Spinal cord (tissue), 10 donors: ENCODE results near the gene C20orf144. TPM values are rescaled to one million over a fixed set of nuclear protein-coding genes. Genes with fewer than 3 reads are reported as not detected.

Experiments used
- DNase-seq, 6 donors: peaks; one replicate each; pipeline versions ENCODE4 v3.0.0 to v3.0.0-alpha.2; 2013 to 2015; ENCODE audit warnings: low spot score in 6 of 6, low read depth in 4 of 6
- H3K27ac ChIP-seq: one replicate; pipeline ENCODE4 v1.5.1; 2013; ENCODE audit warnings: low read depth, low read length, control low read depth
- H3K27me3 ChIP-seq: one replicate; pipeline ENCODE4 v1.6.1; 2013; ENCODE audit warnings: low read length; ENCODE audit not compliant: control insufficient read depth, insufficient read depth
- H3K36me3 ChIP-seq: one replicate; pipeline ENCODE4 v1.6.1; 2013; ENCODE audit warnings: low read length; ENCODE audit not compliant: control insufficient read depth, insufficient read depth
- H3K4me1 ChIP-seq: one replicate; pipeline ENCODE4 v1.6.1; 2013; ENCODE audit warnings: low read length; ENCODE audit not compliant: control insufficient read depth, insufficient read depth
- H3K4me3 ChIP-seq: one replicate; pipeline ENCODE4 v1.5.1; 2013; ENCODE audit warnings: low read depth, low read length, control low read depth
- H3K9me3 ChIP-seq: one replicate; pipeline ENCODE4 v1.6.1; 2013; ENCODE audit warnings: low read length; ENCODE audit not compliant: control insufficient read depth, insufficient read depth
- WGBS: methylation state at CpG from one replicate; pipeline ENCODE4 v1.1.5; 2013; ENCODE audit warnings: missing lambda C conversion rate; ENCODE audit not compliant: insufficient coverage; 5-methylcytosine and 5-hydroxymethylcytosine counted together
- polyA plus RNA-seq, 2 donors: library from polyadenylated mRNA; unstranded; fragments of 120-200 nt; gene quantifications; one replicate each; pipeline ENCODE4 v1.2.1, GENCODE V29; 2013; ENCODE audit not compliant: insufficient read length in 2 of 2
- total RNA-seq, 2 donors: library from RNA; depleted of rRNA in 1 of 2; stranded (reverse); fragments of 120-200 nt in 1 of 2; fragments of >200 nt in 1 of 2; gene quantifications; one replicate each; pipeline versions ENCODE4 v1.2.3 to v1.2.4, GENCODE V29; 2013 to 2014
- donor health status: healthy.

C20orf144 gene
- total and polyA plus RNA-seq, 4 donors = 0.33 to 1.1 TPM; not detected in 2

GRCh38 chr20:33702861-33703260 lies 40.7 kb downstream of the C20orf144 start:
- 31% methylated on average over 5 of the region's 5 CpGs for WGBS
- DNase-seq = peak in 4 of 6 donors; percentile 17 to 95 (median 60)
- Histone ChIP-seq H3K27me3 (no peaks in the 10 kb centered on the region), H3K36me3 (peaks cover 13% of the 10 kb centered on the region), H3K27ac (no peak overlapping the region), H3K4me1 (peaks cover 8% of the 10 kb centered on the region), H3K9me3 (no peaks in the 10 kb centered on the region), H3K4me3 (no peak overlapping the region)

- 88% methylated on average over 5 of the region's 8 CpGs for WGBS
- H3K36me3 ChIP-seq = peaks cover 13% of the 10 kb centered on the region
- DNase-seq = no peak
- no peak overlapping the region for H3K4me3 ChIP-seq
- peaks cover 8% of the 10 kb centered on the region for H3K4me1 ChIP-seq
- H3K27ac ChIP-seq = no peak overlapping the region
- no peaks in the 10 kb centered on the region for H3K27me3 ChIP-seq
- H3K9me3 ChIP-seq = no peaks in the 10 kb centered on the region
These were observed 41.5 kb downstream of the C20orf144 start for GRCh38 chr20:33703498-33704137.

GRCh38 chr20:33704197-33704924 lies 42.2 kb downstream of the C20orf144 start:
- no peak overlapping the region for H3K4me3 ChIP-seq
- DNase-seq = no peak
- no peak overlapping the region for H3K27ac ChIP-seq
- H3K9me3 ChIP-seq = no peaks in the 10 kb centered on the region
- H3K4me1 ChIP-seq = peaks cover 8% of the 10 kb centered on the region
- H3K36me3 ChIP-seq = peaks cover 13% of the 10 kb centered on the region
- H3K27me3 ChIP-seq = no peaks in the 10 kb centered on the region
- WGBS = 91% methylated on average over 8 of the region's 11 CpGs

- no peaks in the 10 kb centered on the region for H3K27me3 ChIP-seq
- no peak overlapping the region for H3K4me3 ChIP-seq
- H3K36me3 ChIP-seq = peaks cover 44% of the 10 kb centered on the region
- WGBS = 75% methylated on average over 3 of the region's 11 CpGs
- DNase-seq = no peak
- H3K9me3 ChIP-seq = no peaks in the 10 kb centered on the region
- H3K4me1 ChIP-seq = peaks cover 8% of the 10 kb centered on the region
- H3K27ac ChIP-seq = no peak overlapping the region
These were observed 45.5 kb downstream of the C20orf144 start for GRCh38 chr20:33707668-33708067.

- DNase-seq = no peak
- H3K27me3 ChIP-seq = no peaks in the 10 kb centered on the region
- WGBS = no CpG with 5 or more reads among the region's 2 CpGs
- H3K4me1 ChIP-seq = no peaks in the 10 kb centered on the region
- H3K36me3 ChIP-seq = peaks cover 59% of the 10 kb centered on the region
- no peaks in the 10 kb centered on the region for H3K9me3 ChIP-seq
- H3K27ac ChIP-seq = no peak overlapping the region
- H3K4me3 ChIP-seq = no peak overlapping the region
These were observed 47.3 kb downstream of the C20orf144 start for GRCh38 chr20:33709398-33709797.

GRCh38 chr20:33709905-33710541 lies 47.9 kb downstream of the C20orf144 start:
- Histone ChIP-seq H3K27ac (no peak overlapping the region), H3K4me3 (no peak overlapping the region), H3K27me3 (no peaks in the 10 kb centered on the region), H3K4me1 (no peaks in the 10 kb centered on the region), H3K9me3 (no peaks in the 10 kb centered on the region), H3K36me3 (peaks cover 63% of the 10 kb centered on the region)
- no peak for DNase-seq
- 88% methylated on average over 10 of the region's 16 CpGs for whole genome bisulfite sequencing

- Histone ChIP-seq H3K9me3 (no peaks in the 10 kb centered on the region), H3K36me3 (peaks cover 64% of the 10 kb centered on the region), H3K27ac (no peak overlapping the region), H3K4me3 (no peak overlapping the region), H3K27me3 (no peaks in the 10 kb centered on the region), H3K4me1 (no peaks in the 10 kb centered on the region)
- WGBS = 80% methylated on average over 11 of the region's 14 CpGs
- DNase-seq = no peak
These were observed 48.7 kb downstream of the C20orf144 start for GRCh38 chr20:33710681-33711445.

- no CpG with 5 or more reads among the region's 1 CpG for WGBS
- H3K4me1 ChIP-seq = no peaks in the 10 kb centered on the region
- H3K27me3 ChIP-seq = no peaks in the 10 kb centered on the region
- peaks cover 67% of the 10 kb centered on the region for H3K36me3 ChIP-seq
- no peaks in the 10 kb centered on the region for H3K9me3 ChIP-seq
- H3K4me3 ChIP-seq = no peak overlapping the region
- H3K27ac ChIP-seq = no peak overlapping the region
- no peak for DNase-seq
These were observed 49.3 kb downstream of the C20orf144 start for GRCh38 chr20:33711446-33711738.
